Breast epithelium (tissue), 3 donors: ENCODE results near the gene THADA.

Experiments
- CTCF ChIP-seq, 3 donors: fragments of 450-650 bp; IDR thresholded peaks; one replicate each; pipeline ENCODE4 v1.5.1; 2016 to 2017; ENCODE audit warnings: antibody characterized with exemption in 3 of 3, mild to moderate bottlenecking in 3 of 3, moderate library complexity in 3 of 3
- POLR2AphosphoS5 ChIP-seq, 3 donors: sonication (generic); formaldehyde crosslinking; IDR thresholded peaks; one replicate each; pipeline ENCODE4 v1.6.1; 2017; ENCODE audit warnings: antibody characterized with exemption in 3 of 3

GRCh38 chr2:43559391-43560230 is 36.2 kb downstream of the THADA start:
- no peak for TF ChIP-seq CTCF (IDR thresholded peaks at IDR 0.05)
- no peak for TF ChIP-seq POLR2AphosphoS5 (IDR thresholded peaks at IDR 0.05)
